ENCODE data around the gene TRAPPC10. TPM values are rescaled to one million over a fixed set of nuclear protein-coding genes. Genes with fewer than 3 reads are reported as not detected.

TRAPPC10 gene
- total and polyA plus RNA-seq, 2 experiments from 2014 or later = 12.9 to 16.6 TPM

GRCh38 chr21:44087426-44088400 lies 75.6 kb downstream of the TRAPPC10 start:
- H3K4me3 ChIP-seq = no peak overlapping the region
- H3K4me1 ChIP-seq (ENCODE audit: insufficient read depth) = peaks cover 12% of the 10 kb centered on the region
- H3K9me3 ChIP-seq (ENCODE audit: low read depth) = no peaks in the 10 kb centered on the region
- TF ChIP-seq EZH2 (IDR thresholded peaks at IDR 0.05; ENCODE audit: borderline replicate concordance) (no peak), EZH2phosphoT487 (IDR thresholded peaks at IDR 0.05; ENCODE audit: low read depth, severe bottlenecking, unreplicated experiment) (no peak), CTCF (IDR thresholded peaks at IDR 0.05; ENCODE audit: poor library complexity) (no peak)
- peak overlapping the region; percentile 69 for H3K27ac ChIP-seq
- no peaks in the 10 kb centered on the region for H3K36me3 ChIP-seq (replicated peaks; ENCODE audit: insufficient read depth, low read depth)
- no peaks in the 10 kb centered on the region for H3K27me3 ChIP-seq
- H3K79me2 ChIP-seq = no peaks in the 10 kb centered on the region
- 96% methylated on average over 32 of the region's 33 CpGs for WGBS (ENCODE audit: low lambda C conversion rate, missing lambda C conversion rate)
- H3K9me2 ChIP-seq (replicated peaks; ENCODE audit: insufficient read depth) = no peaks in the 10 kb centered on the region
- no peak overlapping the region for H2AFZ ChIP-seq
- no peak for DNase-seq (ENCODE audit: low spot score)
- H3K4me2 ChIP-seq = no peak overlapping the region
- no peaks in the 10 kb centered on the region for H4K20me1 ChIP-seq (ENCODE audit: insufficient read depth, poor library complexity, severe bottlenecking)

GRCh38 chr21:44088401-44088780 lies 76.3 kb downstream of the TRAPPC10 start:
- H3K4me3 ChIP-seq = no peak overlapping the region
- H3K4me1 ChIP-seq (ENCODE audit: insufficient read depth) = peaks cover 10% of the 10 kb centered on the region

GRCh38 chr21:44089001-44089911 lies 77.1 kb downstream of the TRAPPC10 start:
- Histone ChIP-seq H3K27ac (peak overlapping the region; percentile 69), H4K20me1 (ENCODE audit: insufficient read depth, poor library complexity, severe bottlenecking) (no peaks in the 10 kb centered on the region), H3K9me3 (ENCODE audit: low read depth) (no peaks in the 10 kb centered on the region), H3K27me3 (no peaks in the 10 kb centered on the region), H3K36me3 (replicated peaks; ENCODE audit: insufficient read depth, low read depth) (no peaks in the 10 kb centered on the region), H3K4me2 (no peak overlapping the region), H3K4me1 (ENCODE audit: insufficient read depth) (peaks cover 3% of the 10 kb centered on the region), H2AFZ (no peak overlapping the region), H3K4me3 (no peak overlapping the region), H3K9me2 (replicated peaks; ENCODE audit: insufficient read depth) (no peaks in the 10 kb centered on the region), H3K79me2 (no peaks in the 10 kb centered on the region)
- WGBS (ENCODE audit: low lambda C conversion rate, missing lambda C conversion rate) = 86% methylated on average over 27 of the region's 30 CpGs
- no peak for TF ChIP-seq EZH2phosphoT487 (IDR thresholded peaks at IDR 0.05; ENCODE audit: low read depth, severe bottlenecking, unreplicated experiment)
- peak; percentile 26 for DNase-seq (ENCODE audit: low spot score)

More at GRCh38 chr21:44088401-44088780, 76.3 kb downstream of the TRAPPC10 start:
- H3K9me2 ChIP-seq (replicated peaks; ENCODE audit: insufficient read depth) = no peaks in the 10 kb centered on the region
- no peak overlapping the region for H3K4me2 ChIP-seq
- no peaks in the 10 kb centered on the region for H3K27me3 ChIP-seq
- TF ChIP-seq CTCF (IDR thresholded peaks at IDR 0.05; ENCODE audit: poor library complexity) (no peak), EZH2phosphoT487 (IDR thresholded peaks at IDR 0.05; ENCODE audit: low read depth, severe bottlenecking, unreplicated experiment) (no peak), EZH2 (IDR thresholded peaks at IDR 0.05; ENCODE audit: borderline replicate concordance) (no peak)
- no peaks in the 10 kb centered on the region for H3K79me2 ChIP-seq
- no peak overlapping the region for H2AFZ ChIP-seq
- 88% methylated on average over 18 of the region's 18 CpGs for WGBS (ENCODE audit: low lambda C conversion rate, missing lambda C conversion rate)
- no peaks in the 10 kb centered on the region for H3K9me3 ChIP-seq (ENCODE audit: low read depth)
- H3K36me3 ChIP-seq (replicated peaks; ENCODE audit: insufficient read depth, low read depth) = no peaks in the 10 kb centered on the region
- H4K20me1 ChIP-seq (ENCODE audit: insufficient read depth, poor library complexity, severe bottlenecking) = no peaks in the 10 kb centered on the region
- DNase-seq (ENCODE audit: low spot score) = peak; percentile 31
- H3K27ac ChIP-seq = peak overlapping the region; percentile 69

Data from hepatocyte (in vitro differentiated cells).